Measurements from ENCODE around the gene FBXO24. TPM values are rescaled to one million over a fixed set of nuclear protein-coding genes. Genes with fewer than 3 reads are reported as not detected.

FBXO24 gene
- total RNA-seq, 1 donor from 2014 or later = 0.49 TPM

- Mint-ChIP-seq H3K27ac (ENCODE audit: unreplicated experiment) (no peak overlapping the region), H3K9me3 (ENCODE audit: unreplicated experiment) (peaks cover 2% of the 10 kb centered on the region), H3K4me1 (ENCODE audit: low read depth, unreplicated experiment) (peaks cover 4% of the 10 kb centered on the region), H3K4me3 (ENCODE audit: unreplicated experiment) (no peak overlapping the region), H3K36me3 (ENCODE audit: unreplicated experiment) (no peaks in the 10 kb centered on the region), H3K27me3 (ENCODE audit: unreplicated experiment) (peaks cover 20% of the 10 kb centered on the region)
- TF ChIP-seq, protein P1, sequence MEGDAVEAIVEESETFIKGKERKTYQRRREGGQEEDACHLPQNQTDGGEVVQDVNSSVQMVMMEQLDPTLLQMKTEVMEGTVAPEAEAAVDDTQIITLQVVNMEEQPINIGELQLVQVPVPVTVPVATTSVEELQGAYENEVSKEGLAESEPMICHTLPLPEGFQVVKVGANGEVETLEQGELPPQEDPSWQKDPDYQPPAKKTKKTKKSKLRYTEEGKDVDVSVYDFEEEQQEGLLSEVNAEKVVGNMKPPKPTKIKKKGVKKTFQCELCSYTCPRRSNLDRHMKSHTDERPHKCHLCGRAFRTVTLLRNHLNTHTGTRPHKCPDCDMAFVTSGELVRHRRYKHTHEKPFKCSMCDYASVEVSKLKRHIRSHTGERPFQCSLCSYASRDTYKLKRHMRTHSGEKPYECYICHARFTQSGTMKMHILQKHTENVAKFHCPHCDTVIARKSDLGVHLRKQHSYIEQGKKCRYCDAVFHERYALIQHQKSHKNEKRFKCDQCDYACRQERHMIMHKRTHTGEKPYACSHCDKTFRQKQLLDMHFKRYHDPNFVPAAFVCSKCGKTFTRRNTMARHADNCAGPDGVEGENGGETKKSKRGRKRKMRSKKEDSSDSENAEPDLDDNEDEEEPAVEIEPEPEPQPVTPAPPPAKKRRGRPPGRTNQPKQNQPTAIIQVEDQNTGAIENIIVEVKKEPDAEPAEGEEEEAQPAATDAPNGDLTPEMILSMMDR (IDR thresholded peaks at IDR 0.05; ENCODE audit: partially characterized antibody, unreplicated experiment) = no peak
- no peak for DNase-seq
Observed at GRCh38 chr7:100572281-100572948, 13.7 kb upstream of the FBXO24 start.

DNA sequence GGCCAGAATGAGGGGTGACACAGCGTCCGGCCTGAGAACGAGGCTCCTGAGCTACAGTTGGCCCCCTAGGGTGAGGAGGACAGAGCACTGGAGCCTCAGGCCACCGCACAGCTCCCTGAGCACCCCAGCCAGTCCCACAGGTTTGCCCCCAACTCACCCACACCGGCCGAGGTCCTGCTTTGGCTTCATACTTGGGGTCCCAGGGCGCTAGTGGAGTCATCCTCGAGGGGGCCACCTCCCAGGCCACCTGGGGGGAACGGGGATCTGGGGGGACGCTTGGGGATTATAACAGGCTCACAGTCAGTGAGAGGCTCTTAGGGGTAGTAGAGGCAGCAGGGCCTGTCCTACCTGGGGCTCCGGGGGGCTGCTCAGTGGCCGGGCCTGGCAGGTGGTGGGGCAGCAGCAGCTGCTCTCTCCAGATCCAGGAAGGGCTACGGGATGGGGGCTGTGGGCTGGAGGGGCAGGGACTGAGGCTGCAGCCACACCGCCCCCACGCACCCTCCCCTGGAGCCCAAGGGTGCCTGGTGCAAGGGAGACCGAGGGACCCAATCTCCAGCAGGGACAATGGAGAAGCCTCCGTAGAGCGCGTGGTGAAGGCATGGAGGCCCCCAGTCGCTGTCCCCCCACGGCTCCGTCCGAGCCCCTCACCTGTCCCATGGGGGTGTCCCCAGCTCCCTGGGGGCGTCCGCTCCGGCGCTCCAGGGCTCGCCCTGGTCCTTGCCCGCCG is 13.0 kb upstream of the FBXO24 start:
- Mint-ChIP-seq H3K27me3 (ENCODE audit: unreplicated experiment) (peaks cover 20% of the 10 kb centered on the region), H3K27ac (ENCODE audit: unreplicated experiment) (no peak overlapping the region), H3K36me3 (ENCODE audit: unreplicated experiment) (no peaks in the 10 kb centered on the region), H3K9me3 (ENCODE audit: unreplicated experiment) (peaks cover 2% of the 10 kb centered on the region), H3K4me1 (ENCODE audit: low read depth, unreplicated experiment) (peaks cover 2% of the 10 kb centered on the region), H3K4me3 (ENCODE audit: unreplicated experiment) (no peak overlapping the region)
- TF ChIP-seq, protein P1 (IDR thresholded peaks at IDR 0.05; ENCODE audit: partially characterized antibody, unreplicated experiment) = no peak
- no peak for DNase-seq

- TF ChIP-seq, protein P1 (IDR thresholded peaks at IDR 0.05; ENCODE audit: partially characterized antibody, unreplicated experiment) = peak; percentile 25
- H3K36me3 Mint-ChIP-seq (ENCODE audit: unreplicated experiment) = no peaks in the 10 kb centered on the region
- H3K27me3 Mint-ChIP-seq (ENCODE audit: unreplicated experiment) = peaks cover 19% of the 10 kb centered on the region
- H3K4me3 Mint-ChIP-seq (ENCODE audit: unreplicated experiment) = no peak within 1 kb of the TSS
- H3K4me1 Mint-ChIP-seq (ENCODE audit: low read depth, unreplicated experiment) = peaks cover 2% of the 10 kb centered on the region
- H3K27ac Mint-ChIP-seq (ENCODE audit: unreplicated experiment) = no peak within 1 kb of the TSS
- DNase-seq = no peak
- no peaks in the 10 kb centered on the region for H3K9me3 Mint-ChIP-seq (ENCODE audit: unreplicated experiment)
Observed at GRCh38 chr7:100573691-100574361, 12.3 kb upstream of the FBXO24 start, which contains the start of gene SAP25. Gene SAP25 (minus strand): TSS chr7:100573900. CDS start chr7:100573742, 158 bp downstream.

- no peaks in the 10 kb centered on the region for H3K36me3 Mint-ChIP-seq (ENCODE audit: unreplicated experiment)
- no peak overlapping the region for H3K27ac Mint-ChIP-seq (ENCODE audit: unreplicated experiment)
- no peak for DNase-seq
- H3K4me3 Mint-ChIP-seq (ENCODE audit: unreplicated experiment) = no peak overlapping the region
- peaks cover 13% of the 10 kb centered on the region for H3K27me3 Mint-ChIP-seq (ENCODE audit: unreplicated experiment)
- H3K9me3 Mint-ChIP-seq (ENCODE audit: unreplicated experiment) = no peaks in the 10 kb centered on the region
- peaks cover 2% of the 10 kb centered on the region for H3K4me1 Mint-ChIP-seq (ENCODE audit: low read depth, unreplicated experiment)
- TF ChIP-seq, protein P1 (IDR thresholded peaks at IDR 0.05; ENCODE audit: partially characterized antibody, unreplicated experiment) = no peak
Observed at GRCh38 chr7:100574362-100575205, 11.5 kb upstream of the FBXO24 start.

Measured in glutamatergic neuron (in vitro differentiated cells).